GM18502 (cell line): Measurements from ENCODE around the gene MYH9.
"Not testable (repeated sequence)": the region's sequence is repeated elsewhere in the genome, so short reads cannot be mapped to it uniquely, and the experiment has no call there.

Experiments
- ATAC-seq: cut with Tn5 transposase; IDR thresholded peaks from one replicate; pipeline ENCODE4 v1.9.1; 2021; ENCODE audit warnings: mild to moderate bottlenecking; ENCODE audit not compliant: unreplicated experiment, poor library complexity

Gene MYH9

GRCh38 chr22:36387959-36388726, at the start of gene MYH9:
Gene MYH9, minus strand, starts transcription at chr22:36387967. Its CDS starts 38,731 bp downstream, at chr22:36349236.
- ATAC-seq = peak; percentile 71

GRCh38 chr22:36435516-36436415, 48.0 kb upstream of the MYH9 start:
- peak; percentile 70 for ATAC-seq

- no peak for ATAC-seq
Observed at GRCh38 chr22:36433318-36434231, 45.8 kb upstream of the MYH9 start.

GRCh38 chr22:36432592-36433317, 45.0 kb upstream of the MYH9 start:
- no peak for ATAC-seq

GRCh38 chr22:36431977-36432376, 44.2 kb upstream of the MYH9 start:
- ATAC-seq = no peak

- no peak for ATAC-seq
Observed at GRCh38 chr22:36430863-36431262, 43.1 kb upstream of the MYH9 start.

GRCh38 chr22:36427952-36428351, 40.2 kb upstream of the MYH9 start:
- ATAC-seq = not testable (repeated sequence)

GRCh38 chr22:36425977-36426523, 38.3 kb upstream of the MYH9 start:
- ATAC-seq = no peak

GRCh38 chr22:36424901-36425579, 37.3 kb upstream of the MYH9 start:
- ATAC-seq = no peak

GRCh38 chr22:36424466-36424865, 36.7 kb upstream of the MYH9 start:
- ATAC-seq = not testable (repeated sequence)

GRCh38 chr22:36423461-36424404, 36.0 kb upstream of the MYH9 start:
- ATAC-seq = no peak

GRCh38 chr22:36422287-36423014, 34.7 kb upstream of the MYH9 start:
- ATAC-seq = no peak

- no peak for ATAC-seq
Observed at GRCh38 chr22:36419912-36420882, 32.4 kb upstream of the MYH9 start.

GRCh38 chr22:36419177-36419911, 31.6 kb upstream of the MYH9 start:
- no peak for ATAC-seq

GRCh38 chr22:36417281-36417686, 29.5 kb upstream of the MYH9 start:
- no peak for ATAC-seq
